CD4-positive, alpha-beta T cell (primary cell): ENCODE results near the gene TMEM108. TPM values are rescaled to one million over a fixed set of nuclear protein-coding genes. Genes with fewer than 3 reads are reported as not detected.

ENCODE experiments used
- ATAC-seq: fragments of 200-7000 bp; cut with Tn5 transposase; one replicate; pipeline ENCODE4 v1.10.0; 2022; ENCODE audit warnings: mild to moderate bottlenecking; ENCODE audit not compliant: poor library complexity
- CTCF ChIA-PET: fragments of 350-600 bp; sonication (Branson Sonifier 250); formaldehyde crosslinking; loops from one replicate; lab custom pipeline; 2021; ENCODE audit warnings: antibody characterized with exemption, inconsistent platforms; lab: Charles Lee
- POLR2A ChIA-PET: fragments of 350-600 bp; sonication (Branson Sonifier 250); formaldehyde crosslinking; loops from one replicate; lab custom pipeline; 2021; ENCODE audit warnings: antibody characterized with exemption, inconsistent platforms; lab: Charles Lee
- DNase-seq, 14 experiments: peaks; one replicate each; pipeline ENCODE4 v3.0.0-alpha.2; 2013 to 2020; ENCODE audit warnings: mixed read lengths in 2 of 14
- H3K27ac ChIP-seq, 2 donors: one replicate each; pipeline versions ENCODE4 v1.5.1 to v1.7.0; 2013; ENCODE audit warnings: low read length in 2 of 2, low read depth in 1 of 2, mild to moderate bottlenecking in 1 of 2
- H3K27me3 ChIP-seq, 2 experiments: 1 replicate in 1 of 2; 2 replicates in 1 of 2; pipeline versions ENCODE4 v1.6.1 to v1.7.0; 2013; ENCODE audit warnings: low read length in 2 of 2, control low read depth in 1 of 2, mild to moderate bottlenecking in 1 of 2, moderate library complexity in 1 of 2; ENCODE audit not compliant: insufficient read depth in 2 of 2, control insufficient read depth in 1 of 2
- H3K36me3 ChIP-seq: one replicate; pipeline ENCODE4 v1.6.1; 2013; ENCODE audit warnings: low read length, control low read depth; ENCODE audit not compliant: insufficient read depth
- H3K4me1 ChIP-seq: one replicate; pipeline ENCODE4 v1.6.1; 2013; ENCODE audit warnings: low read length, control low read depth; ENCODE audit not compliant: insufficient read depth
- H3K4me3 ChIP-seq: one replicate; pipeline ENCODE4 v1.5.1; 2013; ENCODE audit warnings: mild to moderate bottlenecking, low read length, moderate library complexity
- H3K9me3 ChIP-seq, 2 experiments: 1 replicate in 1 of 2; 2 replicates in 1 of 2; pipeline versions ENCODE4 v1.6.1 to v1.7.0; 2013; ENCODE audit warnings: low read length in 2 of 2, mild to moderate bottlenecking in 2 of 2, control low read depth in 1 of 2, moderate library complexity in 1 of 2; ENCODE audit not compliant: control insufficient read depth in 1 of 2, insufficient read depth in 1 of 2
- H3K27ac Mint-ChIP-seq: one replicate; pipeline ENCODE4 v1.8.0; 2020; ENCODE audit warnings: mixed read lengths
- H3K27me3 Mint-ChIP-seq: one replicate; pipeline ENCODE4 v1.8.0; 2021; ENCODE audit warnings: mixed read lengths
- H3K36me3 Mint-ChIP-seq: one replicate; pipeline ENCODE4 v1.8.0; 2021; ENCODE audit warnings: low read depth, mixed read lengths
- H3K4me1 Mint-ChIP-seq: one replicate; pipeline ENCODE4 v1.8.0; 2021; ENCODE audit warnings: low read depth, mixed read lengths
- H3K4me3 Mint-ChIP-seq: one replicate; pipeline ENCODE4 v1.8.0; 2020; ENCODE audit warnings: mild to moderate bottlenecking, mixed read lengths
- H3K9me3 Mint-ChIP-seq: one replicate; pipeline ENCODE4 v1.8.0; 2020; ENCODE audit warnings: mixed read lengths
- CTCF ChIP-seq: fragments of 200-600 bp; IDR thresholded peaks from one replicate; pipeline ENCODE4 v1.8.0; 2022; ENCODE audit warnings: antibody characterized with exemption, mild to moderate bottlenecking
- intact Hi-C, 2 experiments: fragments of 100-400 bp; cut with DNase I in 1 of 2; cut with micrococcal nuclease in 1 of 2; formaldehyde crosslinking; loops; one replicate each; pipeline versions ENCODE4 v1.15.1 to v1.9.0; 2023 to 2025; cut with DNase I, micrococcal nuclease
- total RNA-seq, 174 experiments: library from RNA in 2 of 174; stranded (reverse) in 2 of 174; gene quantifications; one replicate each; pipeline ENCODE4 v1.2.3 and lab custom pipeline; 2021 to 2026

TMEM108 gene
- total RNA-seq, 2 experiments from 2014 or later = not detected

DNA sequence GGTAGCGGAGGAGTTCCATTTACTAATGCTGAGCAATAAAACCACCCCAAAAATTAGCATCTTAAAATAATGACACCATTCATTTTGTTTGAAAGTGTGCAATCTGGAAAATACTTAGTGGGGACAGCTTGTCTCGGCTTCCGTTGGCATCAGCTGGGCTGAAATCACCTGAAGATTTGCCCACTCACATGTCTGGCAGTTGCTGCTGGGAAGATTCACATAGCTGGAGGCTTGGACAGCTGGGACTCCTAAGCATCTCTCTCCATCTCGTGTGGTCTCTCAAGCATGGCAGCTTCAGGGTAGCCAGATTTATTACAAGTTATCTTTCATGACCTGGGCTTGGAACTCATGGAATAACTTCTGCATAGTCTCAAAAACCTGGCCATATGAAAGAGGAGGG, 323.2 kb downstream of the TMEM108 start:
- H3K27ac Mint-ChIP-seq = no peak overlapping the region
- TF ChIP-seq CTCF = no peak
- no peaks in the 10 kb centered on the region for H3K36me3 ChIP-seq
- ATAC-seq (no peak), DNase-seq (no peak)
- ChIA-PET CTCF (no interaction called here), POLR2A (no interaction called here)
- H3K4me1 Mint-ChIP-seq = no peaks in the 10 kb centered on the region
- no peak overlapping the region for H3K4me3 Mint-ChIP-seq
- H3K9me3 Mint-ChIP-seq = peaks cover 2% of the 10 kb centered on the region
- H3K27ac ChIP-seq = no peak overlapping the region
- no peak overlapping the region for H3K4me3 ChIP-seq
- intact Hi-C loops = no loop called here
- no peaks in the 10 kb centered on the region for H3K4me1 ChIP-seq
- H3K9me3 ChIP-seq = no peaks in the 10 kb centered on the region
- no peaks in the 10 kb centered on the region for H3K27me3 ChIP-seq
- H3K36me3 Mint-ChIP-seq = no peaks in the 10 kb centered on the region
- peaks cover 17% of the 10 kb centered on the region for H3K27me3 Mint-ChIP-seq

- ChIA-PET CTCF (no interaction called here), POLR2A (no interaction called here)
- Histone ChIP-seq H3K27ac (no peak overlapping the region), H3K36me3 (no peaks in the 10 kb centered on the region), H3K27me3 (no peaks in the 10 kb centered on the region), H3K9me3 (no peaks in the 10 kb centered on the region), H3K4me1 (no peaks in the 10 kb centered on the region), H3K4me3 (no peak overlapping the region)
- no peak for ATAC-seq
- H3K36me3 Mint-ChIP-seq = no peaks in the 10 kb centered on the region
- intact Hi-C loops = no loop called here
- H3K4me3 Mint-ChIP-seq = no peak overlapping the region
- H3K9me3 Mint-ChIP-seq = no peaks in the 10 kb centered on the region
- H3K27ac Mint-ChIP-seq = no peak overlapping the region
- no peaks in the 10 kb centered on the region for H3K4me1 Mint-ChIP-seq
- no peak for DNase-seq
- peaks cover 14% of the 10 kb centered on the region for H3K27me3 Mint-ChIP-seq
- no peak for TF ChIP-seq CTCF
These were observed 324.3 kb downstream of the TMEM108 start for GRCh38 chr3:133362539-133362938.

GRCh38 chr3:133364704-133365103, 326.5 kb downstream of the TMEM108 start:
- CTCF ChIA-PET = no interaction called here
- no peaks in the 10 kb centered on the region for H3K36me3 ChIP-seq
- H3K9me3 ChIP-seq = no peaks in the 10 kb centered on the region
- H3K27me3 Mint-ChIP-seq = peaks cover under 1% of the 10 kb centered on the region
- H3K9me3 Mint-ChIP-seq = no peaks in the 10 kb centered on the region
- H3K27ac Mint-ChIP-seq = no peak overlapping the region
- no peaks in the 10 kb centered on the region for H3K36me3 Mint-ChIP-seq
- TF ChIP-seq CTCF = no peak
- H3K4me1 Mint-ChIP-seq = no peaks in the 10 kb centered on the region
- POLR2A ChIA-PET = no interaction called here
- H3K4me1 ChIP-seq = no peaks in the 10 kb centered on the region
- no peaks in the 10 kb centered on the region for H3K27me3 ChIP-seq
- intact Hi-C loops = no loop called here
- no peak overlapping the region for H3K4me3 Mint-ChIP-seq
- no peak overlapping the region for H3K4me3 ChIP-seq
- no peak overlapping the region for H3K27ac ChIP-seq
- ATAC-seq (no peak), DNase-seq (no peak)
